GM12801 (cell line): ENCODE measurements around the gene TOMT.

Experiments
- CTCF ChIP-seq: IDR thresholded peaks from one replicate; pipeline ENCODE4 v1.5.1; 2011; ENCODE audit warnings: control low read depth; ENCODE audit not compliant: insufficient read length; ENCODE audit errors: extremely low read depth

Gene TOMT

GRCh38 chr11:72080326-72081183 lies 25.2 kb upstream of the TOMT start, which contains the start of the genes LRRC51 and NUMA1:
Gene LRRC51 (plus strand): TSS chr11:72080850. CDS start chr11:72089084, 8,234 bp downstream.
Gene NUMA1 (minus strand): TSS chr11:72080542. CDS start chr11:72035943, 44,599 bp downstream.
- no peak for TF ChIP-seq CTCF

- no peak for TF ChIP-seq CTCF
These were observed 24.5 kb upstream of the TOMT start for GRCh38 chr11:72081184-72081644.

GRCh38 chr11:72081821-72082453 lies 23.8 kb upstream of the TOMT start:
- TF ChIP-seq CTCF, result no peak

GRCh38 chr11:72083414-72083813 lies 22.3 kb upstream of the TOMT start:
- TF ChIP-seq CTCF, result no peak

- TF ChIP-seq CTCF, result no peak
These were observed 21.6 kb upstream of the TOMT start for GRCh38 chr11:72084076-72084475.

- TF ChIP-seq CTCF, result no peak
These were observed 20.8 kb upstream of the TOMT start for GRCh38 chr11:72084965-72085364.

GRCh38 chr11:72085621-72086351 lies 19.9 kb upstream of the TOMT start:
- no peak for TF ChIP-seq CTCF
